ENCODE data around the gene FAM118B. TPM values are rescaled to one million over a fixed set of nuclear protein-coding genes. Genes with fewer than 3 reads are reported as not detected.

Gene FAM118B
- total RNA-seq, 1 donor from 2014 or later = 34.2 TPM

- no peak for DNase-seq (ENCODE audit: low read depth)
Observed at GRCh38 chr11:126268361-126268707, 56.8 kb downstream of the FAM118B start.

GRCh38 chr11:126268708-126269579 is 57.4 kb downstream of the FAM118B start, which contains the start of the genes FOXRED1 and SRPRA:
FOXRED1 (plus strand) TSS chr11:126269154; CDS start chr11:126269207, 53 bp downstream.
SRPRA (minus strand) TSS chr11:126268895; CDS start chr11:126268804, 91 bp downstream.
- peak; percentile 99 for DNase-seq (ENCODE audit: low read depth)

- no peak for DNase-seq (ENCODE audit: low read depth)
Observed at GRCh38 chr11:126277322-126277721, 65.7 kb downstream of the FAM118B start.

GRCh38 chr11:126277780-126278179 is 66.2 kb downstream of the FAM118B start:
- no peak for DNase-seq (ENCODE audit: low read depth)

GRCh38 chr11:126279191-126279590 is 67.6 kb downstream of the FAM118B start:
- no peak for DNase-seq (ENCODE audit: low read depth)

GRCh38 chr11:126280595-126280994 is 69.0 kb downstream of the FAM118B start:
- no peak for DNase-seq (ENCODE audit: low read depth)

GRCh38 chr11:126281245-126281644 is 69.7 kb downstream of the FAM118B start:
- DNase-seq (ENCODE audit: low read depth) = no peak

GRCh38 chr11:126281666-126282175 is 70.1 kb downstream of the FAM118B start:
- no peak for DNase-seq (ENCODE audit: low read depth)

GRCh38 chr11:126282361-126282735 is 70.8 kb downstream of the FAM118B start:
- peak; percentile 68 for DNase-seq (ENCODE audit: low read depth)

GRCh38 chr11:126282736-126283591 is 71.4 kb downstream of the FAM118B start, which contains the start of gene TIRAP:
TIRAP (plus strand) TSS chr11:126283093; CDS start chr11:126290895, 7,802 bp downstream.
- DNase-seq (ENCODE audit: low read depth) = peak; percentile 71

- peak; percentile 95 for DNase-seq (ENCODE audit: low read depth)
Observed at GRCh38 chr11:126284829-126285228, 73.2 kb downstream of the FAM118B start.

GRCh38 chr11:126288237-126288636 is 76.7 kb downstream of the FAM118B start:
- no peak for DNase-seq (ENCODE audit: low read depth)

GRCh38 chr11:126290887-126291286 is 79.3 kb downstream of the FAM118B start:
- no peak for DNase-seq (ENCODE audit: low read depth)

- DNase-seq (ENCODE audit: low read depth) = no peak
Observed at GRCh38 chr11:126293726-126294125, 82.1 kb downstream of the FAM118B start.

GRCh38 chr11:126297004-126297403 is 85.4 kb downstream of the FAM118B start:
- DNase-seq (ENCODE audit: low read depth) = no peak

- peak; percentile 89 for DNase-seq (ENCODE audit: low read depth)
Observed at GRCh38 chr11:126303623-126304456, 92.3 kb downstream of the FAM118B start, which contains the start of gene DCPS. DCPS (plus strand) TSS chr11:126304060; CDS start chr11:126304081, 21 bp downstream.

GRCh38 chr11:126304457-126305075 is 93.0 kb downstream of the FAM118B start:
- no peak for DNase-seq (ENCODE audit: low read depth)

- no peak for DNase-seq (ENCODE audit: low read depth)
Observed at GRCh38 chr11:126305699-126306098, 94.1 kb downstream of the FAM118B start.

GRCh38 chr11:126307706-126308105 is 96.1 kb downstream of the FAM118B start:
- peak; percentile 66 for DNase-seq (ENCODE audit: low read depth)

- DNase-seq (ENCODE audit: low read depth) = peak; percentile 93
Observed at GRCh38 chr11:126308271-126308671, 96.7 kb downstream of the FAM118B start.

Measured in myocyte (in vitro differentiated cells).